HepG2 (cell line): Measurements from ENCODE around the gene KIF20A. TPM values are rescaled to one million over a fixed set of nuclear protein-coding genes. Genes with fewer than 3 reads are reported as not detected.

Source experiments
- ATAC-seq: fragments of 200-7000 bp; cut with Tn5 transposase; 3 replicates; pipeline ENCODE4 v1.9.1; 2020; ENCODE audit warnings: mild to moderate bottlenecking, moderate library complexity
- BruUV-seq: library from RNA; stranded (reverse); fragments of 400-500 nt; replicated peaks from 2 replicates; lab custom pipeline; 2021; lab: Mats Ljungman, UMichigan
- CTCF ChIA-PET: fragments of 300-600 bp; formaldehyde crosslinking; extraction: SDS; loops from one replicate; lab custom pipeline; 2021; ENCODE audit warnings: low total read pairs, inconsistent platforms, low intra/inter-chr PET ratio; lab: Yijun Ruan, JAX
- POLR2A ChIA-PET: fragments of 350-600 bp; sonication (Branson Sonifier 250); formaldehyde crosslinking; loops from one replicate; lab custom pipeline; 2020; ENCODE audit warnings: antibody characterized with exemption, inconsistent platforms; lab: Yijun Ruan, JAX
- DNase-seq: peaks from one replicate; pipeline ENCODE4 v3.0.0-alpha.2; 2015; ENCODE audit warnings: low spot score
- FAIRE-seq: peaks from 3 replicates; lab custom pipeline; 2011; peaks lifted over from hg19 to GRCh38; lab: Jason Lieb, UNC
- H2AFZ ChIP-seq: one replicate; pipeline ENCODE4 v1.6.1; 2011; ENCODE audit warnings: low read length, inconsistent platforms
- H3K27ac ChIP-seq: fragments of 300-600 bp; 3 replicates; pipeline ENCODE4 v1.8.0; 2011; ENCODE audit warnings: mixed run types, mild to moderate bottlenecking, mixed read lengths, low read length, inconsistent platforms; ENCODE audit not compliant: insufficient read depth; ENCODE audit errors: extremely low read length
- H3K27me3 ChIP-seq, 2 experiments: fragments of 200-600 bp in 1 of 2; 2 replicates in 1 of 2; 3 replicates in 1 of 2; pipeline versions ENCODE4 v1.6.0 to v1.8.0; 2011; ENCODE audit warnings: low read length in 2 of 2, mild to moderate bottlenecking in 2 of 2, moderate library complexity in 2 of 2, inconsistent platforms in 1 of 2; ENCODE audit not compliant: insufficient read depth in 2 of 2, control insufficient read depth in 1 of 2
- H3K36me3 ChIP-seq, 2 experiments: fragments of 200-600 bp in 1 of 2; replicated peaks in 1 of 2; 2 replicates in 1 of 2; 3 replicates in 1 of 2; pipeline versions ENCODE4 v1.5.1 to v1.8.0; 2011; ENCODE audit warnings: low read length in 2 of 2, inconsistent platforms in 1 of 2; ENCODE audit not compliant: insufficient read depth in 2 of 2, control insufficient read depth in 1 of 2
- H3K4me1 ChIP-seq: 2 replicates; pipeline ENCODE4 v1.5.1; 2012; ENCODE audit warnings: low read length, inconsistent platforms; ENCODE audit not compliant: insufficient read depth
- H3K4me2 ChIP-seq: 2 replicates; pipeline ENCODE4 v1.6.0; 2011; ENCODE audit warnings: low read depth, low read length, inconsistent platforms
- H3K4me3 ChIP-seq, 3 experiments: fragments of 200-600 bp in 1 of 3; sonication (generic), shearing (Covaris generic) in 1 of 3; replicated peaks in 1 of 3; 2 replicates each; pipeline ENCODE4 v1.5.1; 2011 to 2016; ENCODE audit warnings: low read length in 3 of 3, inconsistent platforms in 2 of 3, low read depth in 2 of 3, mild to moderate bottlenecking in 2 of 3, control low read depth in 1 of 3, mixed read lengths in 1 of 3; ENCODE audit not compliant: insufficient read depth in 1 of 3
- H3K79me2 ChIP-seq: one replicate; pipeline ENCODE4 v1.6.1; 2011; ENCODE audit warnings: low read length, inconsistent platforms; ENCODE audit not compliant: insufficient read depth
- H3K9ac ChIP-seq: 2 replicates; pipeline ENCODE4 v1.6.0; 2011; ENCODE audit warnings: mild to moderate bottlenecking, low read depth, low read length, inconsistent platforms; ENCODE audit not compliant: insufficient read depth
- H3K9me3 ChIP-seq: 2 replicates; pipeline ENCODE4 v1.5.1; 2012; ENCODE audit warnings: mild to moderate bottlenecking, low read length
- H4K20me1 ChIP-seq: 2 replicates; pipeline ENCODE4 v1.6.0; 2011; ENCODE audit warnings: inconsistent platforms, mild to moderate bottlenecking, low read length, moderate library complexity; ENCODE audit not compliant: insufficient read depth
- BRD4 ChIP-seq: sonication (generic); formaldehyde crosslinking; IDR thresholded peaks from 2 replicates; pipeline ENCODE4 v1.4.0; 2020; ENCODE audit warnings: missing genetic modification reagents
- HES4 ChIP-seq: sonication (generic); formaldehyde crosslinking; IDR thresholded peaks from 2 replicates; pipeline ENCODE4 v1.9.0; 2021; ENCODE audit warnings: mild to moderate bottlenecking, missing genetic modification reagents, borderline replicate concordance
- HNRNPLL ChIP-seq: fragments of 200-400 bp; formaldehyde crosslinking; IDR thresholded peaks from 2 replicates; pipeline ENCODE4 v1.6.1; 2017; ENCODE audit warnings: mild to moderate bottlenecking, low read depth, low read length; ENCODE audit not compliant: poor library complexity, severe bottlenecking
- JDP2 ChIP-seq: sonication (generic); formaldehyde crosslinking; IDR thresholded peaks from 2 replicates; pipeline ENCODE4 v1.8.1; 2022; ENCODE audit warnings: missing genetic modification reagents, borderline replicate concordance
- KDM4B ChIP-seq: sonication (generic); formaldehyde crosslinking; IDR thresholded peaks from 2 replicates; pipeline ENCODE4 v1.4.0; 2020; ENCODE audit warnings: missing genetic modification reagents
- LCORL ChIP-seq, 2 experiments: fragments of 450-650 bp in 1 of 2; sonication (generic) in 1 of 2; formaldehyde crosslinking in 1 of 2; IDR thresholded peaks; 2 replicates each; pipeline versions ENCODE4 v1.5.0 to v1.6.1; 2017 to 2020; ENCODE audit warnings: antibody characterized with exemption in 1 of 2, missing genetic modification reagents in 1 of 2
- MED8 ChIP-seq: sonication (generic); formaldehyde crosslinking; IDR thresholded peaks from 2 replicates; pipeline ENCODE4 v1.8.1; 2023; ENCODE audit warnings: mild to moderate bottlenecking, missing genetic modification reagents; ENCODE audit not compliant: insufficient replicate concordance
- RBFOX2 ChIP-seq: fragments of 200-400 bp; formaldehyde crosslinking; IDR thresholded peaks from 2 replicates; pipeline ENCODE4 v1.6.1; 2017; ENCODE audit warnings: low read depth, mild to moderate bottlenecking, low read length
- ZBTB7B ChIP-seq: sonication (generic); formaldehyde crosslinking; IDR thresholded peaks from 2 replicates; pipeline ENCODE4 v1.4.0; 2020; ENCODE audit warnings: missing genetic modification reagents
- ZNF12 ChIP-seq: sonication (generic); formaldehyde crosslinking; IDR thresholded peaks from 2 replicates; pipeline ENCODE4 v1.5.0; 2020; ENCODE audit warnings: missing genetic modification reagents
- ZNF138 ChIP-seq: sonication (generic); formaldehyde crosslinking; IDR thresholded peaks from 2 replicates; pipeline ENCODE4 v1.5.0; 2020; ENCODE audit warnings: mild to moderate bottlenecking, low read depth, missing genetic modification reagents
- ZNF253 ChIP-seq: sonication (generic); formaldehyde crosslinking; IDR thresholded peaks from 2 replicates; pipeline ENCODE4 v1.8.0; 2022; ENCODE audit warnings: mild to moderate bottlenecking, missing genetic modification reagents, borderline replicate concordance
- ZNF510 ChIP-seq: sonication (generic); formaldehyde crosslinking; IDR thresholded peaks from 2 replicates; pipeline ENCODE4 v1.4.0; 2020; ENCODE audit warnings: low read depth, mild to moderate bottlenecking, missing genetic modification reagents
- ZNF563 ChIP-seq: sonication (generic); formaldehyde crosslinking; IDR thresholded peaks from 2 replicates; pipeline ENCODE4 v1.8.0; 2022; ENCODE audit warnings: mild to moderate bottlenecking, moderate library complexity, missing genetic modification reagents
- ZNF577 ChIP-seq: sonication (generic); formaldehyde crosslinking; IDR thresholded peaks from 2 replicates; pipeline ENCODE4 v1.4.0; 2020; ENCODE audit warnings: mild to moderate bottlenecking, low read depth, missing genetic modification reagents, borderline replicate concordance
- ZNF615 ChIP-seq: sonication (generic); formaldehyde crosslinking; IDR thresholded peaks from 2 replicates; pipeline ENCODE4 v1.5.0; 2020; ENCODE audit warnings: mild to moderate bottlenecking, missing genetic modification reagents, borderline replicate concordance
- ZNF709 ChIP-seq: sonication (generic); formaldehyde crosslinking; IDR thresholded peaks from 2 replicates; pipeline ENCODE4 v1.5.0; 2020; ENCODE audit warnings: mild to moderate bottlenecking, missing genetic modification reagents
- ZNF780A ChIP-seq: sonication (generic); formaldehyde crosslinking; IDR thresholded peaks from 2 replicates; pipeline ENCODE4 v1.8.0; 2022; ENCODE audit warnings: mild to moderate bottlenecking, missing genetic modification reagents, moderate library complexity
- WGBS: methylation state at CpG from one replicate; pipeline ENCODE4 v1.1.6; 2017; ENCODE audit warnings: low lambda C conversion rate; 5-methylcytosine and 5-hydroxymethylcytosine counted together
- in situ Hi-C: cut with HindIII; loops from 2 replicates; pipeline ENCODE4 v1.10.0; 2017; ENCODE audit warnings: low pct_unique_long_range_greater_than_20kb; ENCODE audit not compliant: extremely low pct_ligation_motif_present
- intact Hi-C: fragments of 100-400 bp; cut with micrococcal nuclease; formaldehyde crosslinking; loops from one replicate; pipeline ENCODE4 v1.10.0; 2022; ENCODE audit not compliant: unreplicated experiment
- polyA plus RNA-seq, 8 experiments: library from polyadenylated mRNA; depleted of rRNA in 3 of 8; stranded (reverse) in 7 of 8; unstranded in 1 of 8; fragments of >200 nt; fragmentation: Illumina TruSeq in 4 of 8; extraction: Trizol in 4 of 8; gene quantifications; 2 replicates each; pipeline versions ENCODE4 v1.2.1 to v1.2.3, GENCODE V29; 2011 to 2016; ENCODE audit warnings: low read depth in 4 of 8, missing spikeins in 1 of 8, mixed read lengths in 1 of 8; ENCODE audit not compliant: insufficient read depth in 1 of 8
- total RNA-seq, 5 experiments: library from RNA; depleted of rRNA; stranded (reverse); fragments of >200 nt; fragmentation: Illumina TruSeq; extraction: Trizol; gene quantifications; 2 replicates each; pipeline ENCODE4 v1.2.3, GENCODE V29; 2016; ENCODE audit warnings: low read depth in 1 of 5
- TF ChIP-seq, protein P1 (sequence below): sonication (generic); formaldehyde crosslinking; IDR thresholded peaks from 2 replicates; pipeline ENCODE4 v1.8.1; 2022; ENCODE audit warnings: low read depth, mild to moderate bottlenecking, missing genetic modification reagents
- TF ChIP-seq, protein P2 (sequence below): sonication (generic); formaldehyde crosslinking; IDR thresholded peaks from 2 replicates; pipeline ENCODE4 v1.4.0; 2020; ENCODE audit warnings: missing genetic modification reagents, mild to moderate bottlenecking, borderline replicate concordance

KIF20A gene
- total and polyA plus RNA-seq, 2 of the 13 experiments (the other 11 are each of a cell fraction or from before 2014, with no cell fraction given) = 17.1 to 66.8 TPM

DNA sequence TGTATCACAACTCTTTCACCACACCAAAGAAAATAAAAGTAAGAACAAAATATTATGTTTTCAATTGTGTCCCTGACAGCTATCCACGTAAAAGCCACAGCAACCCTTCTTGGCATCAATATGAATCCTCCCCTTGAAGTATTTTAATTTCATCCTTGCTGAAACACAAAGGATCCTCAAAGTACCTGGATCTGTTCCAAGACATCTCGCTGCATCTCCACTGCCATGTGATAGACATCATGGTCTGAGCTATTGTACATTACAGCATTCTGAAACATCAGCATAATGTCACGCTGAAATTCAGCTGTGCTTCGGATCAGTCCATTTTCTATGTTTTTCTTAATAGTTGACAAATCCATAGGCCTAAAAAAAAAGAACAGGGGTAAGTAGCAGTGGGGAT, 18.2 kb upstream of the KIF20A start:
- no peaks in the 10 kb centered on the region; the same call in 1 of the 2 replicates for H4K20me1 ChIP-seq
- in situ Hi-C loops = no loop called here
- ChIA-PET CTCF (no interaction called here), POLR2A (no interaction called here)
- H3K4me1 ChIP-seq = no peaks in the 10 kb centered on the region
- no peak overlapping the region for H3K4me3 ChIP-seq
- H3K9me3 ChIP-seq = no peaks in the 10 kb centered on the region
- H3K27ac ChIP-seq = no peak overlapping the region
- H3K9ac ChIP-seq = no peak overlapping the region
- intact Hi-C loops = no loop called here
- FAIRE-seq = no peak
- H2AFZ ChIP-seq = no peak overlapping the region
- DNase-seq = no peak
- H3K27me3 ChIP-seq = no peaks in the 10 kb centered on the region; a peak in 1 of 5 replicates
- ATAC-seq = no peak
- BruUV-seq = no TSS peak
- no peak for TF ChIP-seq ZNF709
- no peak for TF ChIP-seq JDP2 (CRISPR knock-in tag)
- no peak for TF ChIP-seq ZNF138
- TF ChIP-seq BRD4 (CRISPR knock-in tag) = no peak
- TF ChIP-seq ZNF510 (CRISPR knock-in tag) = no peak
- no peak for TF ChIP-seq HNRNPLL
- TF ChIP-seq RBFOX2 = no peak
- no peak for TF ChIP-seq MED8 (CRISPR knock-in tag)
- no peak for TF ChIP-seq KDM4B
- no peak for TF ChIP-seq HES4
- TF ChIP-seq, protein P1, sequence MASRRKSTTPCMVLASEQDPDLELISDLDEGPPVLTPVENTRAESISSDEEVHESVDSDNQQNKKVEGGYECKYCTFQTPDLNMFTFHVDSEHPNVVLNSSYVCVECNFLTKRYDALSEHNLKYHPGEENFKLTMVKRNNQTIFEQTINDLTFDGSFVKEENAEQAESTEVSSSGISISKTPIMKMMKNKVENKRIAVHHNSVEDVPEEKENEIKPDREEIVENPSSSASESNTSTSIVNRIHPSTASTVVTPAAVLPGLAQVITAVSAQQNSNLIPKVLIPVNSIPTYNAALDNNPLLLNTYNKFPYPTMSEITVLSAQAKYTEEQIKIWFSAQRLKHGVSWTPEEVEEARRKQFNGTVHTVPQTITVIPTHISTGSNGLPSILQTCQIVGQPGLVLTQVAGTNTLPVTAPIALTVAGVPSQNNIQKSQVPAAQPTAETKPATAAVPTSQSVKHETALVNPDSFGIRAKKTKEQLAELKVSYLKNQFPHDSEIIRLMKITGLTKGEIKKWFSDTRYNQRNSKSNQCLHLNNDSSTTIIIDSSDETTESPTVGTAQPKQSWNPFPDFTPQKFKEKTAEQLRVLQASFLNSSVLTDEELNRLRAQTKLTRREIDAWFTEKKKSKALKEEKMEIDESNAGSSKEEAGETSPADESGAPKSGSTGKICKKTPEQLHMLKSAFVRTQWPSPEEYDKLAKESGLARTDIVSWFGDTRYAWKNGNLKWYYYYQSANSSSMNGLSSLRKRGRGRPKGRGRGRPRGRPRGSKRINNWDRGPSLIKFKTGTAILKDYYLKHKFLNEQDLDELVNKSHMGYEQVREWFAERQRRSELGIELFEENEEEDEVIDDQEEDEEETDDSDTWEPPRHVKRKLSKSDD (CRISPR knock-in tag) = no peak
- TF ChIP-seq ZNF12 (CRISPR knock-in tag) = no peak
- TF ChIP-seq ZNF577 (CRISPR knock-in tag) = no peak
- TF ChIP-seq, protein P2, sequence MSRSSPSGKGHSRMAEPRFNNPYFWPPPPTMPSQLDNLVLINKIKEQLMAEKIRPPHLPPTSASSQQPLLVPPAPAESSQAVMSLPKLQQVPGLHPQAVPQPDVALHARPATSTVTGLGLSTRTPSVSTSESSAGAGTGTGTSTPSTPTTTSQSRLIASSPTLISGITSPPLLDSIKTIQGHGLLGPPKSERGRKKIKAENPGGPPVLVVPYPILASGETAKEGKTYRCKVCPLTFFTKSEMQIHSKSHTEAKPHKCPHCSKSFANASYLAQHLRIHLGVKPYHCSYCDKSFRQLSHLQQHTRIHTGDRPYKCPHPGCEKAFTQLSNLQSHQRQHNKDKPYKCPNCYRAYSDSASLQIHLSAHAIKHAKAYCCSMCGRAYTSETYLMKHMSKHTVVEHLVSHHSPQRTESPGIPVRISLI = no peak
- no peak for TF ChIP-seq ZNF253
- no peak for TF ChIP-seq ZBTB7B (CRISPR knock-in tag)
- TF ChIP-seq ZNF563 (CRISPR knock-in tag) = no peak
- TF ChIP-seq LCORL (IDR thresholded peaks at IDR 0.05) = no peak
- no peak for TF ChIP-seq LCORL (CRISPR knock-in tag; IDR thresholded peaks at IDR 0.05)
- no peak for TF ChIP-seq ZNF780A
- no peak for TF ChIP-seq ZNF615 (CRISPR knock-in tag)
- TF ChIP-seq, all 625 proteins: peak for 0
- 97% methylated on average over 4 of the region's 4 CpGs for WGBS
- no peak overlapping the region for H3K4me2 ChIP-seq
- peaks cover 38 to 86% of the 10 kb centered on the region in 2 experiments for H3K36me3 ChIP-seq
- H3K79me2 ChIP-seq = no peaks in the 10 kb centered on the region
